Measurements from ENCODE around the gene KCTD10. TPM values are rescaled to one million over a fixed set of nuclear protein-coding genes. Genes with fewer than 3 reads are reported as not detected.
A peak's percentile ranks its signal among the peaks of the same experiment; 100 is the strongest.

Gene KCTD10
- total and polyA plus RNA-seq, 9 of the 15 experiments (the other 6 are each of a cell fraction or from before 2014, with no cell fraction given), result 1.9 to 37.5 (median 15.7) TPM

DNA sequence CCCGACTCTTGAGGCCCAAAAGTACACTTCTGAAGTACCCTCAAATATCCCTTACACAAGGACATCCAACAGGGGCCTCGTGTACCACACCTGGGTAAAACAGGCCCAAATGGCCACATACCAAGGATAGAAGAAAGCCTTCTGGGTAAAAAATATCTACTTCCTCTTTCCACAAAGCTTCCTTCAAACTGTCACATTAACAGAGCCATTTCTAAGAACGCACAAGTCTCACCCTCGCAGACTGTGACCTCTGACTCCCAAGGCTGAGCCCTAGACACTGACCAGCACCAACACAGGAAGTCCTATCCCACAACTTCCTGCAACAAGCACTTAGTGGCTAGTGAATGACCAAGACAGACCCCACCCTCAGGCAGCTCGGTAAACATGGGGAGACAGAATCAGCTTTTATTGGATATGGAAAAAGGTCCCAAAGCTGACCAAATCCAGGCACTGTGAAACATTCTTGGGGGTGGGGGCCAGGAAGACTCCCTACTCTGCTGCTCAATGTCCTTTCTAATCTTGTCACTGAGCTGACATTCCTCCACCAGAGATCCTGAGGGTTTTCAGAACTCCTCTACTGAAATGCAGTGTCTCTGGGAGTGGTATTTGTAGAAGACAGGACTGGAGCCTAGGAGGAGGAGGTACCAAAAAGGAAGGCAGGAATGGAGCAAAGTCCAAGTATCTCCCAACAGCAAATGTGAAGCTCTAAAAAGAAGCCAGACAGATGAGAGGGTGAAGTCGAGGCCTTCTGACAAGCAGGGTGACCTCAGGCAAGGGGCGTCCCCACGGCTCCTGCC lies 15.9 kb downstream of the KCTD10 start (continued):
- TF ChIP-seq, protein P1, sequence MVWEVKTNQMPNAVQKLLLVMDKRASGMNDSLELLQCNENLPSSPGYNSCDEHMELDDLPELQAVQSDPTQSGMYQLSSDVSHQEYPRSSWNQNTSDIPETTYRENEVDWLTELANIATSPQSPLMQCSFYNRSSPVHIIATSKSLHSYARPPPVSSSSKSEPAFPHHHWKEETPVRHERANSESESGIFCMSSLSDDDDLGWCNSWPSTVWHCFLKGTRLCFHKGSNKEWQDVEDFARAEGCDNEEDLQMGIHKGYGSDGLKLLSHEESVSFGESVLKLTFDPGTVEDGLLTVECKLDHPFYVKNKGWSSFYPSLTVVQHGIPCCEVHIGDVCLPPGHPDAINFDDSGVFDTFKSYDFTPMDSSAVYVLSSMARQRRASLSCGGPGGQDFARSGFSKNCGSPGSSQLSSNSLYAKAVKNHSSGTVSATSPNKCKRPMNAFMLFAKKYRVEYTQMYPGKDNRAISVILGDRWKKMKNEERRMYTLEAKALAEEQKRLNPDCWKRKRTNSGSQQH (CRISPR knock-in tag; IDR thresholded peaks at IDR 0.05), result no peak
- TF ChIP-seq XRCC4 (IDR thresholded peaks at IDR 0.05; ENCODE audit: extremely low read depth, insufficient read depth, insufficient read length) (no peak), ILF3 (IDR thresholded peaks at IDR 0.05; ENCODE audit: borderline replicate concordance) (no peak), E2F8 (IDR thresholded peaks at IDR 0.05; ENCODE audit: low read depth, partially characterized antibody) (peak; percentile 58), LEF1 (IDR thresholded peaks at IDR 0.05) (peak; percentile 60; the same call in 1 of the 2 replicates), ZNF354B (CRISPR knock-in tag; IDR thresholded peaks at IDR 0.05) (peak; percentile 39; the same call in 1 of the 2 replicates), HDAC6 (IDR thresholded peaks at IDR 0.05; ENCODE audit: low read depth, low read length) (no peak), ZEB2 (IDR thresholded peaks at IDR 0.05) (no peak), NR4A1 (CRISPR knock-in tag; IDR thresholded peaks at IDR 0.05) (no peak), NR4A1 (tag; IDR thresholded peaks at IDR 0.05) (0 out of 2 replicates have a peak, but pooled peaks have one; percentile 32), SIN3A (IDR thresholded peaks at IDR 0.05; ENCODE audit: borderline replicate concordance in 2 of 2, control insufficient read depth in 1 of 2, low read depth in 2 of 2, low read length in 2 of 2) (no peak), PHF8 (IDR thresholded peaks at IDR 0.05; ENCODE audit: borderline replicate concordance, low read length) (peak; percentile 36; the same call in 1 of the 2 replicates), HDAC2 (IDR thresholded peaks at IDR 0.05) (no peak), CEBPG (CRISPR knock-in tag; IDR thresholded peaks at IDR 0.05) (no peak; the same call in 1 of the 2 replicates), CEBPG (tag; conservative IDR thresholded peaks at IDR 0.05 in 1 of 2, IDR thresholded peaks at IDR 0.05 in 1 of 2) (no peak), TFE3 (CRISPR knock-in tag; IDR thresholded peaks at IDR 0.05) (no peak), ESRRA (IDR thresholded peaks at IDR 0.05; ENCODE audit: borderline replicate concordance, low read depth) (peak; percentile 63; the same call in 1 of the 2 replicates)
- TF ChIP-seq, protein P2, sequence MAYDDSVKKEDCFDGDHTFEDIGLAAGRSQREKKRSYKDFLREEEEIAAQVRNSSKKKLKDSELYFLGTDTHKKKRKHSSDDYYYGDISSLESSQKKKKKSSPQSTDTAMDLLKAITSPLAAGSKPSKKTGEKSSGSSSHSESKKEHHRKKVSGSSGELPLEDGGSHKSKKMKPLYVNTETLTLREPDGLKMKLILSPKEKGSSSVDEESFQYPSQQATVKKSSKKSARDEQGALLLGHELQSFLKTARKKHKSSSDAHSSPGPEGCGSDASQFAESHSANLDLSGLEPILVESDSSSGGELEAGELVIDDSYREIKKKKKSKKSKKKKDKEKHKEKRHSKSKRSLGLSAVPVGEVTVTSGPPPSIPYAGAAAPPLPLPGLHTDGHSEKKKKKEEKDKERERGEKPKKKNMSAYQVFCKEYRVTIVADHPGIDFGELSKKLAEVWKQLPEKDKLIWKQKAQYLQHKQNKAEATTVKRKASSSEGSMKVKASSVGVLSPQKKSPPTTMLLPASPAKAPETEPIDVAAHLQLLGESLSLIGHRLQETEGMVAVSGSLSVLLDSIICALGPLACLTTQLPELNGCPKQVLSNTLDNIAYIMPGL (CRISPR knock-in tag; IDR thresholded peaks at IDR 0.05), result no peak
